ENCODE data around the gene SPOCD1. TPM values are rescaled to one million over a fixed set of nuclear protein-coding genes. Genes with fewer than 3 reads are reported as not detected.

SPOCD1 gene
- total RNA-seq, 2 experiments from 2014 or later: 0.60 to 1.0 TPM

GRCh38 chr1:31815307-31815645, 546 bp downstream of the SPOCD1 start:
- DNase-seq (ENCODE audit: low spot score): no peak
- H3K4me2 ChIP-seq (ENCODE audit: low read length): peak overlapping the region; percentile 42; the same call in 1 of the 2 replicates
- H4K20me1 ChIP-seq (ENCODE audit: insufficient read depth, low read length): no peaks in the 10 kb centered on the region
- no peak for TF ChIP-seq EZH2phosphoT487 (IDR thresholded peaks at IDR 0.05; ENCODE audit: borderline replicate concordance, low read depth, low read length)
- no peak for TF ChIP-seq CTCF (conservative IDR thresholded peaks at IDR 0.05; ENCODE audit: low read length)
- ChIA-PET CTCF (ENCODE audit: unreplicated experiment) (interaction anchor here (1.0 kb wide), 2 partner anchors 10 to 140 kb away, joined by 3 to 4 read pairs; no protein-coding TSS in a partner anchor), POLR2A (interaction anchor here (0.6 to 3.2 kb wide), 4 partner anchors 8 to 170 kb away, joined by 3 to 17 read pairs (median 5); no protein-coding TSS in a partner anchor)
- peak overlapping the region; percentile 30 for H3K27ac ChIP-seq (ENCODE audit: low read depth, low read length, poor library complexity, severe bottlenecking)
- H3K4me3 ChIP-seq (ENCODE audit: low read depth, low read length, poor library complexity, severe bottlenecking): no peak overlapping the region
- intact Hi-C loops (cut with micrococcal nuclease; ENCODE audit: unreplicated experiment): loop anchor here (5.0 to 10.0 kb wide), 2 partner anchors 72 to 250 kb away; no protein-coding TSS in a partner anchor
- H3K4me1 ChIP-seq (ENCODE audit: insufficient read depth, low read length, poor library complexity, severe bottlenecking): peaks cover 42% of the 10 kb centered on the region
- H3K9me3 ChIP-seq (ENCODE audit: low read length): peaks cover 5% of the 10 kb centered on the region; the same call in 1 of the 2 replicates
- no peaks in the 10 kb centered on the region for H3K9me2 ChIP-seq (ENCODE audit: insufficient read depth, low read length)
- H2AFZ ChIP-seq (ENCODE audit: low read length): peak overlapping the region; percentile 44; the same call in 1 of the 2 replicates
- H3K79me2 ChIP-seq (ENCODE audit: insufficient read depth, low read depth, low read length): no peaks in the 10 kb centered on the region
- no peaks in the 10 kb centered on the region for H3K36me3 ChIP-seq (ENCODE audit: insufficient read depth, low read length)
- BruUV-seq (replicated peaks): no TSS peak

GRCh38 chr1:31814631-31815306, 1.1 kb downstream of the SPOCD1 start:
- Histone ChIP-seq H3K36me3 (ENCODE audit: insufficient read depth, low read length) (no peaks in the 10 kb centered on the region), H3K27ac (ENCODE audit: low read depth, low read length, poor library complexity, severe bottlenecking) (peak overlapping the region; percentile 2), H4K20me1 (ENCODE audit: insufficient read depth, low read length) (no peaks in the 10 kb centered on the region), H3K9me3 (ENCODE audit: low read length) (peaks cover 5% of the 10 kb centered on the region; the same call in 1 of the 2 replicates), H3K9me2 (ENCODE audit: insufficient read depth, low read length) (no peaks in the 10 kb centered on the region), H2AFZ (ENCODE audit: low read length) (peak overlapping the region; percentile 44; the same call in 1 of the 2 replicates), H3K4me1 (ENCODE audit: insufficient read depth, low read length, poor library complexity, severe bottlenecking) (peaks cover 42% of the 10 kb centered on the region), H3K79me2 (ENCODE audit: insufficient read depth, low read depth, low read length) (no peaks in the 10 kb centered on the region), H3K4me3 (ENCODE audit: low read depth, low read length, poor library complexity, severe bottlenecking) (no peak overlapping the region), H3K4me2 (ENCODE audit: low read length) (no peak overlapping the region)
- intact Hi-C loops (cut with micrococcal nuclease; ENCODE audit: unreplicated experiment): loop anchor here (5.0 to 10.0 kb wide), 2 partner anchors 73 to 250 kb away; no protein-coding TSS in a partner anchor
- CTCF ChIA-PET (ENCODE audit: unreplicated experiment): interaction anchor here (1.0 kb wide), 2 partner anchors 9 to 141 kb away, joined by 3 to 4 read pairs; no protein-coding TSS in a partner anchor
- no TSS peak for BruUV-seq (replicated peaks)
- no peak for TF ChIP-seq EZH2phosphoT487 (IDR thresholded peaks at IDR 0.05; ENCODE audit: borderline replicate concordance, low read depth, low read length)
- TF ChIP-seq CTCF (conservative IDR thresholded peaks at IDR 0.05; ENCODE audit: low read length): no peak
- POLR2A ChIA-PET: interaction anchor here (0.6 to 3.2 kb wide), 6 partner anchors 9 to 171 kb away, joined by 3 to 17 read pairs (median 4); no protein-coding TSS in a partner anchor
- no peak for DNase-seq (ENCODE audit: low spot score)
